ENCODE data around the gene SPOCK3. TPM values are rescaled to one million over a fixed set of nuclear protein-coding genes. Genes with fewer than 3 reads are reported as not detected.

The SPOCK3 gene
- total and polyA plus RNA-seq, 2 experiments from 2014 or later, result 1.6 to 4.1 TPM

DNA sequence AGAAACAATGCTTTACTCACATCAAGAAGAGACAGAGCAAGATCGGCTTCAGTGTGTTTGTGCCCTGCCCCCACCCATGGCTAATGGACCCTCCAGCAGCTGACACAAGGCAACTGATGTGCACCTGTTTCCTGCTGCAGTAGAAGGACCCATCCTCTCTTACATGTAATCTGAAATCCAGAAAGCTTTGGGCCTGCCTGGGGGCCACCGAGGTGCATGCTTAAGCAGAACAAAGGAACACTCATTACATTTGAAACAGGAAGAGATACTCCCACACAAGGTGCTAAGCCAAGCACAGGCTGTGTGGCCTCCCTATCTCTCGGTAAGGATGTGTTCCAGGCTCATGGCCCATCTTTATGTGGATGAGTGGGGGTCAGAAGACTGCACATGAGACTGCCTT lies 338.0 kb downstream of the SPOCK3 start:
- no peak overlapping the region for H2AFZ ChIP-seq
- peak; percentile 51; the same call in 2 of the 3 replicates for ATAC-seq
- no peak overlapping the region for H3K27ac Mint-ChIP-seq

DNA sequence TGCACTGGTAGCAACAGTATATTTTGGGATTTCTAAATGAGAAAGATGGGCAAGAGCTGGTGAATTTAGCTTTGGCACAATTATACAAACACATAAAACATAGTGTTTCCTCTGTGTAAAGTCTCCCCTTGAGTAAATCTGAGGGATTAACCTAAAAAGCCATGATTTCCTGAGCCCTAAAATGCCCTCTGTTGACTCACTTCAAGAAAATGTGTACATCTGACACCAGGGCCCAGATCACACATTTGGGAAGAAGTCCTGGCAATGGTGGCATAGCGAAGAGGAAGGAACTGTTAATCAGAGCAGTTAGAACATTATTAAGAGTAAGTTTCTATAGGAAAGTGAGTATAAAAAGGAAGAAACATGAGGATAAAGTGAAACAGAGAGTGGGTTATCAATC lies 338.5 kb downstream of the SPOCK3 start:
- H3F3A ChIP-seq (replicated peaks; ENCODE audit: low read depth), result no peaks in the 10 kb centered on the region
- no peak overlapping the region for H3K4me2 ChIP-seq
- Mint-ChIP-seq H3K36me3 (ENCODE audit: low read depth) (no peaks in the 10 kb centered on the region), H3K4me3 (no peak overlapping the region), H3K27me3 (ENCODE audit: insufficient read depth, low read depth, poor library complexity) (no peaks in the 10 kb centered on the region), H3K4me1 (peaks cover 4% of the 10 kb centered on the region; the same call in 2 of the 3 replicates), H3K9me3 (no peaks in the 10 kb centered on the region), H3K27ac (no peak overlapping the region)
- DNase-seq (ENCODE audit: low spot score) (no peak), ATAC-seq (no peak)
- no peaks in the 10 kb centered on the region for H3K27me3 ChIP-seq (ENCODE audit: insufficient read depth)
- no peaks in the 10 kb centered on the region for H3K9me2 ChIP-seq (ENCODE audit: insufficient read depth)
- H3K4me3 ChIP-seq, result no peak overlapping the region
- no peaks in the 10 kb centered on the region for H3K79me2 ChIP-seq (replicated peaks; ENCODE audit: insufficient read depth)
- H2AFZ ChIP-seq, result no peak overlapping the region
- H3K36me3 ChIP-seq (ENCODE audit: insufficient read depth), result no peaks in the 10 kb centered on the region
- H4K20me1 ChIP-seq (replicated peaks; ENCODE audit: insufficient read depth), result no peaks in the 10 kb centered on the region
- no peaks in the 10 kb centered on the region for H3K4me1 ChIP-seq (ENCODE audit: insufficient read depth)
- H3K27ac ChIP-seq (ENCODE audit: low read depth), result no peak overlapping the region
- TF ChIP-seq NANOG (IDR thresholded peaks at IDR 0.05; ENCODE audit: borderline replicate concordance) (no peak), EZH2 (IDR thresholded peaks at IDR 0.05; ENCODE audit: low read depth, unreplicated experiment) (no peak), POLR2AphosphoS5 (IDR thresholded peaks at IDR 0.05; ENCODE audit: low read depth) (no peak), CREB1 (CRISPR knock-in tag; IDR thresholded peaks at IDR 0.05; ENCODE audit: low read depth) (no peak), ZNF114 (CRISPR knock-in tag; IDR thresholded peaks at IDR 0.05) (no peak), ZNF331 (CRISPR knock-in tag; IDR thresholded peaks at IDR 0.05; ENCODE audit: low read depth) (no peak)
- TF ChIP-seq, protein P1, sequence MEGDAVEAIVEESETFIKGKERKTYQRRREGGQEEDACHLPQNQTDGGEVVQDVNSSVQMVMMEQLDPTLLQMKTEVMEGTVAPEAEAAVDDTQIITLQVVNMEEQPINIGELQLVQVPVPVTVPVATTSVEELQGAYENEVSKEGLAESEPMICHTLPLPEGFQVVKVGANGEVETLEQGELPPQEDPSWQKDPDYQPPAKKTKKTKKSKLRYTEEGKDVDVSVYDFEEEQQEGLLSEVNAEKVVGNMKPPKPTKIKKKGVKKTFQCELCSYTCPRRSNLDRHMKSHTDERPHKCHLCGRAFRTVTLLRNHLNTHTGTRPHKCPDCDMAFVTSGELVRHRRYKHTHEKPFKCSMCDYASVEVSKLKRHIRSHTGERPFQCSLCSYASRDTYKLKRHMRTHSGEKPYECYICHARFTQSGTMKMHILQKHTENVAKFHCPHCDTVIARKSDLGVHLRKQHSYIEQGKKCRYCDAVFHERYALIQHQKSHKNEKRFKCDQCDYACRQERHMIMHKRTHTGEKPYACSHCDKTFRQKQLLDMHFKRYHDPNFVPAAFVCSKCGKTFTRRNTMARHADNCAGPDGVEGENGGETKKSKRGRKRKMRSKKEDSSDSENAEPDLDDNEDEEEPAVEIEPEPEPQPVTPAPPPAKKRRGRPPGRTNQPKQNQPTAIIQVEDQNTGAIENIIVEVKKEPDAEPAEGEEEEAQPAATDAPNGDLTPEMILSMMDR (conservative IDR thresholded peaks at IDR 0.05; ENCODE audit: low read depth in 2 of 2), result no peak
- TF ChIP-seq, protein P2, sequence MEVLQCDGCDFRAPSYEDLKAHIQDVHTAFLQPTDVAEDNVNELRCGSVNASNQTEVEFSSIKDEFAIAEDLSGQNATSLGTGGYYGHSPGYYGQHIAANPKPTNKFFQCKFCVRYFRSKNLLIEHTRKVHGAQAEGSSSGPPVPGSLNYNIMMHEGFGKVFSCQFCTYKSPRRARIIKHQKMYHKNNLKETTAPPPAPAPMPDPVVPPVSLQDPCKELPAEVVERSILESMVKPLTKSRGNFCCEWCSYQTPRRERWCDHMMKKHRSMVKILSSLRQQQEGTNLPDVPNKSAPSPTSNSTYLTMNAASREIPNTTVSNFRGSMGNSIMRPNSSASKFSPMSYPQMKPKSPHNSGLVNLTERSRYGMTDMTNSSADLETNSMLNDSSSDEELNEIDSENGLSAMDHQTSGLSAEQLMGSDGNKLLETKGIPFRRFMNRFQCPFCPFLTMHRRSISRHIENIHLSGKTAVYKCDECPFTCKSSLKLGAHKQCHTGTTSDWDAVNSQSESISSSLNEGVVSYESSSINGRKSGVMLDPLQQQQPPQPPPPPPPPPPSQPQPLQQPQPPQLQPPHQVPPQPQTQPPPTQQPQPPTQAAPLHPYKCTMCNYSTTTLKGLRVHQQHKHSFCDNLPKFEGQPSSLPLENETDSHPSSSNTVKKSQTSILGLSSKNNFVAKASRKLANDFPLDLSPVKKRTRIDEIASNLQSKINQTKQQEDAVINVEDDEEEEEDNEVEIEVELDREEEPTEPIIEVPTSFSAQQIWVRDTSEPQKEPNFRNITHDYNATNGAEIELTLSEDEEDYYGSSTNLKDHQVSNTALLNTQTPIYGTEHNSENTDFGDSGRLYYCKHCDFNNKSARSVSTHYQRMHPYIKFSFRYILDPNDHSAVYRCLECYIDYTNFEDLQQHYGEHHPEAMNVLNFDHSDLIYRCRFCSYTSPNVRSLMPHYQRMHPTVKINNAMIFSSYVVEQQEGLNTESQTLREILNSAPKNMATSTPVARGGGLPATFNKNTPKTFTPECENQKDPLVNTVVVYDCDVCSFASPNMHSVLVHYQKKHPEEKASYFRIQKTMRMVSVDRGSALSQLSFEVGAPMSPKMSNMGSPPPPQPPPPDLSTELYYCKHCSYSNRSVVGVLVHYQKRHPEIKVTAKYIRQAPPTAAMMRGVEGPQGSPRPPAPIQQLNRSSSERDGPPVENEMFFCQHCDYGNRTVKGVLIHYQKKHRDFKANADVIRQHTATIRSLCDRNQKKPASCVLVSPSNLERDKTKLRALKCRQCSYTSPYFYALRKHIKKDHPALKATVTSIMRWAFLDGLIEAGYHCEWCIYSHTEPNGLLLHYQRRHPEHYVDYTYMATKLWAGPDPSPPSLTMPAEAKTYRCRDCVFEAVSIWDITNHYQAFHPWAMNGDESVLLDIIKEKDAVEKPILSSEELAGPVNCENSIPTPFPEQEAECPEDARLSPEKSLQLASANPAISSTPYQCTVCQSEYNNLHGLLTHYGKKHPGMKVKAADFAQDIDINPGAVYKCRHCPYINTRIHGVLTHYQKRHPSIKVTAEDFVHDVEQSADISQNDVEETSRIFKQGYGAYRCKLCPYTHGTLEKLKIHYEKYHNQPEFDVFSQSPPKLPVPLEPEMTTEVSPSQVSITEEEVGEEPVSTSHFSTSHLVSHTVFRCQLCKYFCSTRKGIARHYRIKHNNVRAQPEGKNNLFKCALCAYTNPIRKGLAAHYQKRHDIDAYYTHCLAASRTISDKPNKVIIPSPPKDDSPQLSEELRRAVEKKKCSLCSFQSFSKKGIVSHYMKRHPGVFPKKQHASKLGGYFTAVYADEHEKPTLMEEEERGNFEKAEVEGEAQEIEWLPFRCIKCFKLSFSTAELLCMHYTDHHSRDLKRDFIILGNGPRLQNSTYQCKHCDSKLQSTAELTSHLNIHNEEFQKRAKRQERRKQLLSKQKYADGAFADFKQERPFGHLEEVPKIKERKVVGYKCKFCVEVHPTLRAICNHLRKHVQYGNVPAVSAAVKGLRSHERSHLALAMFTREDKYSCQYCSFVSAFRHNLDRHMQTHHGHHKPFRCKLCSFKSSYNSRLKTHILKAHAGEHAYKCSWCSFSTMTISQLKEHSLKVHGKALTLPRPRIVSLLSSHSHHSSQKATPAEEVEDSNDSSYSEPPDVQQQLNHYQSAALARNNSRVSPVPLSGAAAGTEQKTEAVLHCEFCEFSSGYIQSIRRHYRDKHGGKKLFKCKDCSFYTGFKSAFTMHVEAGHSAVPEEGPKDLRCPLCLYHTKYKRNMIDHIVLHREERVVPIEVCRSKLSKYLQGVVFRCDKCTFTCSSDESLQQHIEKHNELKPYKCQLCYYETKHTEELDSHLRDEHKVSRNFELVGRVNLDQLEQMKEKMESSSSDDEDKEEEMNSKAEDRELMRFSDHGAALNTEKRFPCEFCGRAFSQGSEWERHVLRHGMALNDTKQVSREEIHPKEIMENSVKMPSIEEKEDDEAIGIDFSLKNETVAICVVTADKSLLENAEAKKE (CRISPR knock-in tag; IDR thresholded peaks at IDR 0.05), result no peak

More for the DNA sequence above, 338.0 kb downstream of the SPOCK3 start:
- Histone ChIP-seq H3K9me2 (ENCODE audit: insufficient read depth) (no peaks in the 10 kb centered on the region), H3K4me2 (no peak overlapping the region), H3K4me3 (no peak overlapping the region), H3K27me3 (ENCODE audit: insufficient read depth) (no peaks in the 10 kb centered on the region), H3K36me3 (ENCODE audit: insufficient read depth) (no peaks in the 10 kb centered on the region), H3K27ac (ENCODE audit: low read depth) (no peak overlapping the region), H3F3A (replicated peaks; ENCODE audit: low read depth) (no peaks in the 10 kb centered on the region), H3K4me1 (ENCODE audit: insufficient read depth) (no peaks in the 10 kb centered on the region), H4K20me1 (replicated peaks; ENCODE audit: insufficient read depth) (no peaks in the 10 kb centered on the region), H3K79me2 (replicated peaks; ENCODE audit: insufficient read depth) (no peaks in the 10 kb centered on the region)
- TF ChIP-seq NANOG (IDR thresholded peaks at IDR 0.05; ENCODE audit: borderline replicate concordance), result no peak
- TF ChIP-seq ZNF331 (CRISPR knock-in tag; IDR thresholded peaks at IDR 0.05; ENCODE audit: low read depth), result no peak
- TF ChIP-seq, protein P3, sequence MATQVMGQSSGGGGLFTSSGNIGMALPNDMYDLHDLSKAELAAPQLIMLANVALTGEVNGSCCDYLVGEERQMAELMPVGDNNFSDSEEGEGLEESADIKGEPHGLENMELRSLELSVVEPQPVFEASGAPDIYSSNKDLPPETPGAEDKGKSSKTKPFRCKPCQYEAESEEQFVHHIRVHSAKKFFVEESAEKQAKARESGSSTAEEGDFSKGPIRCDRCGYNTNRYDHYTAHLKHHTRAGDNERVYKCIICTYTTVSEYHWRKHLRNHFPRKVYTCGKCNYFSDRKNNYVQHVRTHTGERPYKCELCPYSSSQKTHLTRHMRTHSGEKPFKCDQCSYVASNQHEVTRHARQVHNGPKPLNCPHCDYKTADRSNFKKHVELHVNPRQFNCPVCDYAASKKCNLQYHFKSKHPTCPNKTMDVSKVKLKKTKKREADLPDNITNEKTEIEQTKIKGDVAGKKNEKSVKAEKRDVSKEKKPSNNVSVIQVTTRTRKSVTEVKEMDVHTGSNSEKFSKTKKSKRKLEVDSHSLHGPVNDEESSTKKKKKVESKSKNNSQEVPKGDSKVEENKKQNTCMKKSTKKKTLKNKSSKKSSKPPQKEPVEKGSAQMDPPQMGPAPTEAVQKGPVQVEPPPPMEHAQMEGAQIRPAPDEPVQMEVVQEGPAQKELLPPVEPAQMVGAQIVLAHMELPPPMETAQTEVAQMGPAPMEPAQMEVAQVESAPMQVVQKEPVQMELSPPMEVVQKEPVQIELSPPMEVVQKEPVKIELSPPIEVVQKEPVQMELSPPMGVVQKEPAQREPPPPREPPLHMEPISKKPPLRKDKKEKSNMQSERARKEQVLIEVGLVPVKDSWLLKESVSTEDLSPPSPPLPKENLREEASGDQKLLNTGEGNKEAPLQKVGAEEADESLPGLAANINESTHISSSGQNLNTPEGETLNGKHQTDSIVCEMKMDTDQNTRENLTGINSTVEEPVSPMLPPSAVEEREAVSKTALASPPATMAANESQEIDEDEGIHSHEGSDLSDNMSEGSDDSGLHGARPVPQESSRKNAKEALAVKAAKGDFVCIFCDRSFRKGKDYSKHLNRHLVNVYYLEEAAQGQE (IDR thresholded peaks at IDR 0.05; ENCODE audit: unreplicated experiment), result no peak
- no peak for DNase-seq (ENCODE audit: low spot score)
- no peaks in the 10 kb centered on the region for H3K27me3 Mint-ChIP-seq (ENCODE audit: insufficient read depth, low read depth, poor library complexity)
- no peak overlapping the region for H3K4me3 Mint-ChIP-seq
- H3K9me3 Mint-ChIP-seq, result no peaks in the 10 kb centered on the region
- no peaks in the 10 kb centered on the region for H3K36me3 Mint-ChIP-seq (ENCODE audit: low read depth)
- peaks cover 4% of the 10 kb centered on the region; the same call in 2 of the 3 replicates for H3K4me1 Mint-ChIP-seq

All from GM23338 (cell line).